Osteoblast (primary cell): ENCODE data around the gene DDIAS. TPM values are rescaled to one million over a fixed set of nuclear protein-coding genes. Genes with fewer than 3 reads are reported as not detected.

ENCODE experiments used
- DNase-seq: peaks from one replicate; pipeline ENCODE4 v3.0.0; 2011; ENCODE audit warnings: low spot score, mixed read lengths; ENCODE audit not compliant: insufficient read length; ENCODE audit errors: missing footprints
- H2AFZ ChIP-seq: 2 replicates; pipeline ENCODE4 v1.6.0; 2011; ENCODE audit warnings: mild to moderate bottlenecking, low read length
- H3K27ac ChIP-seq: 2 replicates; pipeline ENCODE4 v1.5.1; 2011; ENCODE audit warnings: mild to moderate bottlenecking, low read depth, low read length, moderate library complexity
- H3K27me3 ChIP-seq: 2 replicates; pipeline ENCODE4 v1.6.0; 2012; ENCODE audit warnings: mild to moderate bottlenecking, control low read depth, inconsistent platforms, low read length, moderate library complexity; ENCODE audit not compliant: insufficient read depth
- H3K36me3 ChIP-seq: 2 replicates; pipeline ENCODE4 v1.5.1; 2011; ENCODE audit warnings: mild to moderate bottlenecking, low read length, control low read depth, moderate library complexity; ENCODE audit not compliant: insufficient read depth
- H3K4me1 ChIP-seq: 2 replicates; pipeline ENCODE4 v1.5.1; 2011; ENCODE audit warnings: mild to moderate bottlenecking, low read length, control low read depth, moderate library complexity; ENCODE audit not compliant: insufficient read depth
- H3K4me2 ChIP-seq: 2 replicates; pipeline ENCODE4 v1.6.0; 2011; ENCODE audit warnings: mild to moderate bottlenecking, low read length; ENCODE audit not compliant: insufficient read depth
- H3K4me3 ChIP-seq: fragments of 200-600 bp; sonication (generic); 3 replicates; pipeline ENCODE4 v1.5.1; 2012; ENCODE audit warnings: mild to moderate bottlenecking, low read length, inconsistent platforms; ENCODE audit not compliant: insufficient read depth
- H3K79me2 ChIP-seq: 2 replicates; pipeline ENCODE4 v1.6.0; 2012; ENCODE audit warnings: mild to moderate bottlenecking, low read length, control low read depth, inconsistent platforms; ENCODE audit not compliant: insufficient read depth
- H3K9me3 ChIP-seq: 2 replicates; pipeline ENCODE4 v1.5.1; 2011; ENCODE audit warnings: low read depth, low read length, control low read depth
- H4K20me1 ChIP-seq: 2 replicates; pipeline ENCODE4 v1.6.0; 2012; ENCODE audit warnings: mild to moderate bottlenecking, low read length, control low read depth; ENCODE audit not compliant: insufficient read depth
- total RNA-seq: library from RNA; depleted of rRNA; stranded (reverse); fragments of >200 nt; gene quantifications from 2 replicates; pipeline ENCODE4 v1.2.3, GENCODE V29; 2012
- TF ChIP-seq, protein P1 (sequence below): IDR thresholded peaks from 2 replicates; pipeline ENCODE4 v1.5.1; 2011; ENCODE audit warnings: mild to moderate bottlenecking, low read depth, low read length, moderate library complexity; ENCODE audit errors: extremely low read depth

Gene DDIAS
- total RNA-seq, 1 donor = 1.8 TPM

DNA sequence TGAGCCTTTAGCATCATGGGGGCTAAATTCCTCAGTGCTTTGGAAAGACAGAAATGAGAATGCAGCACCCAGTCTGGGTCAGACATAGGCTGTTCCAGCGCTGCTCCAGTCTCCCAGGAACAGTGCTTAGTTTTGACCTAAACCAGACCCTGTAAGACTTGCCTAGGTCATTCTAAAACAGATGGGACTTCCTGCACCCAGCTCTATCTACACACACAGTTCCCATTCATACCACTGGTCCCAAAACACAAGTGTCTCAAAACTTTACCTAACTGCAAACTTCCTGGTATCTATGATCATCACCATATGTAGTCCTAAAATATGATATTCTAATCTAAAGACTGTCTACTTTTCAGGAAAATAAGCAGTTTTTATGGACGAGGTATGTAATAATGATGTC, 39.2 kb upstream of the DDIAS start:
- H3K4me2 ChIP-seq = no peak overlapping the region
- no peak overlapping the region for H2AFZ ChIP-seq
- no peaks in the 10 kb centered on the region for H3K36me3 ChIP-seq
- H3K4me1 ChIP-seq = peaks cover 37% of the 10 kb centered on the region
- no peaks in the 10 kb centered on the region for H4K20me1 ChIP-seq
- H3K9me3 ChIP-seq = no peaks in the 10 kb centered on the region
- H3K27me3 ChIP-seq = no peaks in the 10 kb centered on the region
- no peak overlapping the region for H3K4me3 ChIP-seq
- TF ChIP-seq, protein P1, sequence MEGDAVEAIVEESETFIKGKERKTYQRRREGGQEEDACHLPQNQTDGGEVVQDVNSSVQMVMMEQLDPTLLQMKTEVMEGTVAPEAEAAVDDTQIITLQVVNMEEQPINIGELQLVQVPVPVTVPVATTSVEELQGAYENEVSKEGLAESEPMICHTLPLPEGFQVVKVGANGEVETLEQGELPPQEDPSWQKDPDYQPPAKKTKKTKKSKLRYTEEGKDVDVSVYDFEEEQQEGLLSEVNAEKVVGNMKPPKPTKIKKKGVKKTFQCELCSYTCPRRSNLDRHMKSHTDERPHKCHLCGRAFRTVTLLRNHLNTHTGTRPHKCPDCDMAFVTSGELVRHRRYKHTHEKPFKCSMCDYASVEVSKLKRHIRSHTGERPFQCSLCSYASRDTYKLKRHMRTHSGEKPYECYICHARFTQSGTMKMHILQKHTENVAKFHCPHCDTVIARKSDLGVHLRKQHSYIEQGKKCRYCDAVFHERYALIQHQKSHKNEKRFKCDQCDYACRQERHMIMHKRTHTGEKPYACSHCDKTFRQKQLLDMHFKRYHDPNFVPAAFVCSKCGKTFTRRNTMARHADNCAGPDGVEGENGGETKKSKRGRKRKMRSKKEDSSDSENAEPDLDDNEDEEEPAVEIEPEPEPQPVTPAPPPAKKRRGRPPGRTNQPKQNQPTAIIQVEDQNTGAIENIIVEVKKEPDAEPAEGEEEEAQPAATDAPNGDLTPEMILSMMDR = no peak
- DNase-seq = no peak
- H3K79me2 ChIP-seq = no peaks in the 10 kb centered on the region
- no peak overlapping the region for H3K27ac ChIP-seq

DNA sequence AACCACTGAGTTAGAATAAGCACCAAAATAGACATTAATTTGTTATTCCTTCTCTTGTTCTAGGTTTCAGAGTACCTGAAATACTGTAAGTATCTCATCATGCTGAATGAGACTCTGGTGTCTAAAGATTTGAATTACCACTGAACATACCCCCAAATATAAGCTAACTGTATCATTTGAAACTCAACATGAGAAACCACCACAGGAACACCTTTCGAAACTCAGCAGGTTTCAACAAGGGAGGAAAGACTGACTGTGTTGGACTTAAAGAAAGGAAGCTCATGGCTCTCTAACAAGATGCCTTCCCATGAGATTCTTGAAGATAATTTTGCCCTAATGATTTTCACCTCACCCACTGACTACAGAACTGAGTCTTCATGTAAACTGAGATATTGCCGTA, 38.3 kb upstream of the DDIAS start:
- Histone ChIP-seq H3K4me2 (no peak overlapping the region), H4K20me1 (no peaks in the 10 kb centered on the region), H3K4me3 (no peak overlapping the region), H3K4me1 (peaks cover 29% of the 10 kb centered on the region), H3K79me2 (no peaks in the 10 kb centered on the region), H3K9me3 (no peaks in the 10 kb centered on the region), H3K36me3 (no peaks in the 10 kb centered on the region), H3K27me3 (no peaks in the 10 kb centered on the region), H3K27ac (no peak overlapping the region), H2AFZ (no peak overlapping the region)
- no peak for DNase-seq
- TF ChIP-seq, protein P1 = no peak

DNA sequence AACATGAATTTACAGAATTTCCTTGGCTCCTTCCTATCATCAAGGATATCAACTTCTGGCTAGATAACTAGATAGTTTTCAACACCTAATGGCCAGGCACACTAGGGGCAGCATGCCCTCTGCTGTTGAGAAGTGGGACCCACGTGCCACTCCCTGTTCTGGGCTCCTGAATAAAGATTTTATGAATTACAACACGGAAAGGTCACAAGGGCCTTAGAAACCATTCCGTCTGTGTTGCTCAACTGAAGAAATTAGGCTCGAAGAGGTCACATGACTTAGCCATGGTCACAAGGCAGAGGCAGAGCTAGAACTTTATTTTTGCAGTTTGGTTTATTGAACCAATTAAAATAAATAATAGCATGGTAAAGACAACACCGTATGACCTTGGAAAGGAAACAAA, 37.3 kb upstream of the DDIAS start:
- Histone ChIP-seq H3K4me3 (no peak overlapping the region), H3K9me3 (no peaks in the 10 kb centered on the region), H3K27ac (no peak overlapping the region), H3K4me1 (peaks cover 18% of the 10 kb centered on the region), H3K79me2 (no peaks in the 10 kb centered on the region), H3K4me2 (peak overlapping the region; percentile 15), H3K36me3 (no peaks in the 10 kb centered on the region), H3K27me3 (no peaks in the 10 kb centered on the region), H2AFZ (peak overlapping the region; percentile 64), H4K20me1 (no peaks in the 10 kb centered on the region)
- peak; percentile 46 for DNase-seq
- TF ChIP-seq, protein P1 = peak; percentile 79

DNA sequence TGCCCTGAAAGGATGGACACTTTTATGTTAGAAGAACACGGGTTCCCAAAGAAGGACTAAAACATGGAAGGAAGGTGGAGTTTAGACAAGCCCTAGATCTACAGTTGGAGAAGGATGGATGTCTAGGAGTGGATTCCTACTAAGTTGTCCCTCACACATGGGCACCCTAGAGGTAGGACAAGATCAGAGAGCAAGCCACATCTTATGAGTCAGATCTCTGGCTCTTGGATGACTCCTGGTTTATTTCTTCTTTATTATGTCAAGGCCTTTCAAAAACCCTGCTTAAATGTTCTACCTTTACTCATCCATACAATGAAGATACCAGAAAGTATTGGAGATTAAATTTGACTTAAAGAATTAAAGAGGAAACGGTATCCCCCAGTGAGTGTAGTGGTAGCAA, 35.7 kb upstream of the DDIAS start:
- no peak overlapping the region for H3K4me3 ChIP-seq
- no peak overlapping the region for H3K4me2 ChIP-seq
- H4K20me1 ChIP-seq = no peaks in the 10 kb centered on the region
- H3K36me3 ChIP-seq = no peaks in the 10 kb centered on the region
- DNase-seq = no peak
- no peaks in the 10 kb centered on the region for H3K9me3 ChIP-seq
- H3K79me2 ChIP-seq = no peaks in the 10 kb centered on the region
- TF ChIP-seq, protein P1 = no peak
- H2AFZ ChIP-seq = no peak overlapping the region
- H3K27ac ChIP-seq = no peak overlapping the region
- H3K4me1 ChIP-seq = peaks cover 10% of the 10 kb centered on the region
- no peaks in the 10 kb centered on the region for H3K27me3 ChIP-seq
